Activated naive CD4-positive, alpha-beta T cell treated with anti-CD3 and anti-CD28 coated beads, Interleukin-2, amount 50 U/mL, for 16 hours (primary cell): ENCODE results near the gene DDX31.
"Not testable (repeated sequence)": the region's sequence is repeated elsewhere in the genome, so short reads cannot be mapped to it uniquely, and the experiment has no call there.

Experiments used
- DNase-seq: peaks from one replicate; pipeline ENCODE4 v3.0.0-alpha.2; 2020

The DDX31 gene

DNA sequence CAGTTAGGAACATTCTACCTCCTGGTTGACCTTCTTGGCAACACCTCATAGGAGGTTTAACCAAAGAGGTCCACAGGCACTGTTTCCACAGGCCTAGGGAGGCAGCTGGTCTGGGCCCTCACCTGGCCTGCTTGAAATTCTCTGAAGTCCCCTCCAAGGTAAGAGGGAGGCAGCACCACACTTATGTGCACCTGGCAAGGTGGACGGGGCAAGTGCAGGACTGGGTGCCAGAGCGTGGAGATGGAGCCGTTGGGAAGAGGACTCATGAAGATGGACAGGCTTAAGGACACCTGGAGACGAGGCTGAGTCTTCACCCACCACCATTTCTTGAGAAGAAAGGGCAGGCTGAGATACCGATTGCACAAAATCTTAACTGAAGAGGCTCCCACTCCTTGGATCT is 94.0 kb downstream of the DDX31 start:
- no peak for DNase-seq

DNA sequence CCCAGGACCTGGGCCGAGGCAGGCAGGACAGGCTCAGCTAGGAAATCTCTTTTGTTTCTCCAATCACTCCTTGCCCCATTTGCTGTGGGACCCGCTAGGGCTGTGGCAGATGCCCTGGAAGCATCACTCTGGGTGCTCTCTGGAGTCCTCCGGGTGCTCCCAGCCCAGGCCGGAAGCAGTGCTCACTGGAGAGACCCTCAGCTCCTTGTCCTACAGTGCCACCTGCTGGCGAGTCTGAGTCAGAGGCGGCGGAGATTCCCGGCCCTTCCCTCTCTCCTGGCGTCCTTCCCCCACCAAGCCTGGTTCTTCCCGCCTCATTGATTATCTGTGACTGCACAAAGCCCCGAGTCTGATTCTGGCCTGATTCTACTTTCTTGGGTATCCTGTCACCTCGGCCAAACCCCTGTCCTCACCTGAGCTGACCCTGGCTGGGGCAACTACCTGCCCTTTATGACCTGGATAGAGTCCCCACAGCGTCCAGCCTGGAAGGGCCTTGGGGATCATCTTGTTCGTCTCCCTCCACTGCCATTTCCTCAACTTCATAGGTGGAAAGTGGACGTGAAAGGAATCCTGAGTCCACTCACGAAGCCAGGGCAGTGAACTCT is 94.7 kb downstream of the DDX31 start:
- no peak for DNase-seq

DNA sequence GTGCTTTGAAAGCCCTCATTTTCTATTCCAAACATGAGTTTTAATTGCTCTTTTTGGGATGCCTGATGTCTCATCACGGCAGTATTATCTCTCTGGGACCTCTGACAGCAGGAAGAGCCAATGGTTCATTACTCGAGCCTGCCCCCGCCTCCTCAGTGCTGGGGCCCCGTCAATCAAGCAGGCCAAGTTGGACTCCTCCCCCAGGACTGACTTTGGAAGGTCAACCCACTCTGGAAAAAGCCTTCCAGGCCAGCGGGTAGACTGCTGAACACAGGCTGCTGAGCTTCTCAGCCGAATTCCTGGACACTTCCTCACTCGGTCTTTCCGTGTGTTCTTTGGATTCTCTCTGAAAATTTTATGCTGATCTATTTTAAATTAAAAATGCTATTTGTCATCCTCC is 96.9 kb downstream of the DDX31 start:
- DNase-seq, result no peak

DNA sequence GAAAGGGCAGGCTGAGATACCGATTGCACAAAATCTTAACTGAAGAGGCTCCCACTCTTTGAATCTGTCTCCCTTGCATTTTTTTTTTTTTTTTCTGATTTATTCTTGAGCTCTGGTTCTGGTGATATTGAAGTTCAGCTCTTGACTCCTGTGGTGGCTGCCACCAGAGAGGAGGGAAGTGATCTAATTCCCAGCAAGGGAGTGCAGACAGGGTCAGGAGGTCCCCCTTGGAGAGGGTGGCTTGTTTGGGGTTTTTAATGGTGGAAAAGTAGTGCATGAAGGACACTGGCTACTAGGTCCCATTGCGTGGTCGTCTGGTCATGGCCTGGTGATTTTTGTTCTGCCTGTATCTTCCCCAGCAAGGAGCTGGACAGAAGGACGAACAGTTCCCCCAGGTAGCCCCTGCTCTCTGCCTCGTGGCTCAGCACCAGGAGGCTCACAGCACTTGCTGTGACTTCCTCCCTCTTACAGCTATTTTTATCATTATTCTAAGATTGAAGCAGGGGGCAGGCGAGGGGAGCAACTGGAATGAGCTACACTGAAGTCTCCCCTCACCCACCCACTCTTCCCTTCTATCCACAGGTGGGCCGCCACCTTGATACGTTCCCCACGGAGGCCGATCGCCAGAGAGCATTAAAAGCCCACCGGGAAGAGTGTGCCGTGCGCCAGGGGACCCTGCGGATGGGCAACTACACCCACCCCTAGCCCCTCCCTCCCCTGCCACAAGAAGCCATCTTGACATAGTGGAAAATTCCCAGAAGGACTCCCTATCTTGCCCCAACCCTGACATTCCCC is 97.8 kb downstream of the DDX31 start:
- no peak for DNase-seq

DNA sequence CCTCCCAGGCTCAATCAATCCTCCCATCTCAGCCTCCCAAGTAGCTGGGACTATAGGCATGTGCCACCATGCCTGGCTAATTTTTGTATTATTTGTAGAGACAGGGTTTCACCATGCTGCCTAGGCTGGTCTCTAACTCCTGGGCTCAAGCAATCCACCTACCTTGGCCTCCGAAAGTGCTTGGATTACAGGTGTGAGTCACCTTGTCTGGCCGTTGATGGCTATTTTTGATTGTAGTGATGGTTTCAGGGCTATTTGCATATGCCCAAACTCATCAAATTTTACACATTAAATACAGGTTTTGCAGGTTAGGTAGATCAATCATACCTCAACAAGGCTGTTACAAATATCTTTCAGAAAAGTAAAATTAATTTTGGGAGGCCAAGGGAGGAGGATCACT is 101.0 kb downstream of the DDX31 start:
- not testable (repeated sequence) for DNase-seq

DNA sequence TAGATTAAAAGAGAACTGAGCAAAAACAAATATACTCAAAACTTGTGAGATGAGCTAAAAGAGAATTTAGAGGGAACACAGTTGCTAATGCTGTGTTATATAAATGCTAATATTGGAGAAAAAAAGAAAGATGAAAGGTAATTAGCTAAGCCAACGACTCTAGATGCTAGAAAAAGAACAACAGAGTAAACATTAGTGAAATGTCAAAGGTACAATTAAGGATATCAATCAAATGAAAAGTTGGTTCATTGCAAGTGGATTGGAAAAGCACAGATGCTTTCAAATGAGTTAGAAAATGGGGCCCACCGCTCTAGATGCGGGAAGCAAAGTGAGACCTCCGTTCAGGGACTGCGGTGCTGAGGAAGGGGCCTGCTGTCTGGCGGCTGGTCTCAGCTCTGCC is 105.3 kb downstream of the DDX31 start:
- no peak for DNase-seq

DNA sequence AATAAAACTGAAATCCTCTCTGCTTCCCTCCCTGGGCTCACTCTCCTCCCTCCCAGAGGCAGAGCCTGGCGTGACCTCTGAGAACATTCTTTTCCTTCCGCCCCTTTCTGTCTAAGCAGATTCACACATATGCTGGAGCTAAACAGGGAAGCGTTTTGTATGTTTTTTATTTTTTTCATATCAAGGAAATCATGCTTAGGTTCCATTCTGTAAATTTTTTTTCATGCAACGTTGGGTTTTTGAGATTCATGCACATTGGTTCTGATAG is 107.5 kb downstream of the DDX31 start:
- no peak for DNase-seq

DNA sequence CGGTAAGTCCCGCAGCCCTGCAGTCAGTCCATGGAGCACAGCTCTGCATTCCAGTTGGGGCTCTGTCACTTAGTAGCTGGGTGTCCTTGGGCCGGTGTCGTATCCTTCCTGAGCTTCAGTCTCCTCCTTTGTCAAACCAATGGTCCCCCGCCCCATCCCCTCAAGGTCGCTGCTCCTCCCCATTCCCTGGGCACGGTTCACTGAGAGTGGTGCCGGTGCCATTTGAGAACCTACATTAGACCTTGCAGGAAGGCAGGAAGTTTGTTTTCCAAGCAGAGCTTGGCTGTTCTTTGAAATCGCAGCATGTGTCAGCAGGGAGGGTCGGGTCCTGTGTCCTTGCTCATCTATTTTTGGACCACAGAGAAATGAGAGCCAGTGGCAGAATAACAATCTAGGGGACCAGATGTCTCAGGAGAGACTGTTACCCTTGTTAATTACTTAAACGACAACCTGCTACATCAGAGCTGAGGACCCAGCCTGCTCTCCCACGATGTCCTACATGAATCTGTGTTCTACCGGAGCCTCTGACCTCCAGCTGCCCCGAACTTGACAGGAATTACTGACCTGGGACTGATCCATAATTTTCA is 109.1 kb downstream of the DDX31 start:
- no peak for DNase-seq

DNA sequence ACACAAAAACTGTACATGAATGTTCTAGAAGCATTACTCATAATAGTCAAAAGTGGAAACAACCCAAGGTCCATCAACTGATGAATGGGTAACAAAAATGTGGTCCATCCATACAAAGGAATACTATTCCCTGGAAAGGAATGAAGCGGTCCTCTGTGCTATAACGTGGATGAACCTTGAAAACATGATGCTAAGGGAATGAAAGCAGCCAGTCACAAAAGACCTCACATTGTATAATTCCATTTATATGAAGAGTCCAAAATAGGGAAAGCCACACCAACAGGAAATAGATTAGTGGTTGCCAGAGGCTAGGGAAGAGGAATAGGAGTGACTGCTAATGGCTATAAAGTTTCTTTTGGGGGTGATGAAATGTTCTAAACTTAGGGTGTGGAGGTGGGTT is 110.1 kb downstream of the DDX31 start:
- no peak for DNase-seq

DNA sequence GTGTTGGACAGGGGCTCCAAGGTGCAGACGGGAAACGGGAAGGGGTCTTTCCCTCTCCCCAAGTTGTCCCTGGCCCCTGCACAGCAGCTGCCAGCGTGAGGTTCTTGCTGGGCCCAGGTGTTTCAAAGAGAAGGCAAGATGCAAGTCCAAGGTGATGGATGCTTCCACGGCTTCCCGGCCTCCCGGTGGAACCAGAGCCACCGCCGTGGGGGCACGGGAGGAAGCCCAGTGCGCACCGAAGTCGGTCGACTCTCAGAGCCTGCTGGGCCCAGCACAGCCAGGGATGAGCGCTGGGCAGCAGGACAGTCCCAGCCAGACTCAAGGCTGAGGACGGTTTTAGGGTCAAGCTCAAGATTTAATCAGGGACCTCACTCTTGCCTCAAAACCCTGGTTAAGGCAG is 112.6 kb downstream of the DDX31 start:
- no peak for DNase-seq

DNA sequence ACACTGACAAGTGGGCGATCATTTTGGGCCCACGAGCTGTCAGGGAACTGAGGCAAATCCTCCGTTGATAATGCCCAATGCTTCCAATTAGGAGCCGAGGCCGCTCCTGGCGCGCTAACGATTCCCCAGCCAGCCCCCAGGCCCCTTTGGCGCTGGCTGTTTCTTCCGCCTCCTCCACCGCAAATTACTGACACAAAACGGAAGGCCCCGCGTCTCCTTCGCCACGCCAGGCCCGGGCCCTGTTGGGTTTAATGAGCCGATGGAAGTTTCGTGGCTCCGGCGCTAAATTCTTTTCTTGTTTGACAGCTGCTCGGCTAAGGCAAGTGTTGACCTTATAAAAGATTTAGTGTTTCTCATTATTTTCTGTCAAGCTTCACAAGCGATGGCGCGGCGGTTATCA is 113.1 kb downstream of the DDX31 start:
- no peak for DNase-seq

DNA sequence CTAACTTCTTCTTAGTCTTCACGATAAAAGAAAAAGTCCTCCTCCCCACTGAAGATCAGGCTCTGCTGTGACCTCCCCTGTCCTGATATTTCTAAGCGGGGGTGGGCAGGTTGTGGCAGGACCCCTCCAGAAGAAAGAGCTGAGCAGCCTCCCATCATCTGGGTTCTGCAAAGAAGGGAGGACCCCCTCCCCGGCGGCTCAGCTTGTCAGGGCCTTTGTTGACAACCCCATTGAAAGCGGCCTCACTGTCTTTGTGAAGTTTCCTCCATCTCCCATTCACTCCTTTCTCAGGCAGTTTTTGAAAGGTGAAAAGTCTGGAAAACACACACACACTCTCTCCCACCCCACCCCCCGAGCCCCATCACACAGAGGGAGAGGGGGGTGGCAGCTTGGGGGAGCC is 113.5 kb downstream of the DDX31 start:
- DNase-seq, result no peak

DNA sequence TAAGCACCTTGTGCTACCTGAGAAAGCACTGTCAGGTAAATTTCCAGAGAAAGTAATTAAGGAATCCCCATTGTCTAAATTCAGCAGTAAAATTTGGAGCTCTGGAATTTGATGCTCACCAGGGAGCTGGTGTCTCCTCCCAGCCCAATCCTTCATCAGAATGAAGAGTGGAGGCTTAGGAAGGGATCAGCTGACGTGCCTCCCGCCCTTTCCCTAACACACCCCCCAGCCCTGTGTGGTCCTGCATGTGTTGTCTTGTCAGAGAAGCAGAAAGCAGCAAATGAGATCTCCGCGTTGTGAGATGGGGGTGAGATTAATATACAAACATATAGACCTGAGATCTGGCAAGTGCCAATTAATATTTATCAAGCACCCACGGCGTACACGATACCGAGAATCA is 114.3 kb downstream of the DDX31 start:
- DNase-seq, result no peak

DNA sequence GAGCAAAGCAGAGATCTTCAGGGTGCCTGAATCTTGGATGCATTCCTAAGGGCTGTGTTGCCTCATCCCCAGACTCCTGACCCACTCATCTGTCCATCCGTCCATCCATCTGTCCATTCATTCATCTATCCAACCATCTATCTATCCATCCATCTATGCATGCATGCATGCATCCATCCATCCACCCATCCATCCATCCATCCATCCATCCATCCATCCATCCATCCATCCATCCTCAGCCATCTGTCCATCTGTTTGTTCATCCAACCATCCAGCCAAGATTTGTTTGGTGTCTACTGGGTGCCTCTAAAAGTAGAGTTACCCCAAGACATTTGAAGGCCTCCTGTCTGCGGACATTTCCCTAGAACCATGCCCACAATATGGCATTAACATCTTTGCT is 115.0 kb downstream of the DDX31 start:
- no peak for DNase-seq

DNA sequence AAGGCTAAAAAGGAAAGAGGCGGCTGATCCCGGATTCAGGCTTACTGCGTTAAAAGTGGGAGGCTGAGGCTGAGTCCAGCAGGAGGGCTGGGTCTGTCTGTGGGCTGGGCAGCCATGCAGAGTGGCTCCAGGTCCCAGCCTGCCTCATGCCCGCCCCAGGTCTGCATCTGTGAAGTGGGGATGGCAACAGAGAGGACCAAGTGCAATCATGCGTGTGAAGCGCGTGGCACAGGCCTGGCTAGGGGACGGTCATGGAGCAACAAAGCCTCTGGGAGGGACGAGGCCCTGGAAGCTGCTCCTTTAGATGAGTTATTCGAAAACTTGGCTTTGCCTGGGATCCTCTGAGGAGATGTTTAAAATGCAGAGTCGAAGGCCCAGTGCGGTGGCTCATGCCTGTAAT is 117.7 kb downstream of the DDX31 start:
- DNase-seq, result no peak

DNA sequence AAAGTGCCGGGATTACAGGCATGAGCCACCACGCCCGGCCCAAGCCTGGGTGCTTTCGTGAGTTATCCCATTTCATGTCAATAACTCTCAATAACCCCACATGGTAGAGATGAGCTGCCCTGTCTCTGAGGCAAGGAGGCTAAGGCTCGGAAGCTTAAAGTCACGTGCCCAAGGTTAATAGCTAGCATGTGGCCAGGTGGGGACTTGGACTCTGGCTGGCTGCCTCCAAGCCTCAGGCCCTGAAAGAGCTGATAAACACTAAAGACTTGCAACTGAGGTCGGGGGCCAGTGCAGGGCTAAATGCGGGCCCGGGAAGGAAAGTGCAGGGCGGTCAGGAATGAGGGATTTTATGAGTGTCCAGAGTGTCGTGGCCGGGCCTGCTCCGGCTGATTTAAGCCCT is 118.2 kb downstream of the DDX31 start:
- no peak for DNase-seq

DNA sequence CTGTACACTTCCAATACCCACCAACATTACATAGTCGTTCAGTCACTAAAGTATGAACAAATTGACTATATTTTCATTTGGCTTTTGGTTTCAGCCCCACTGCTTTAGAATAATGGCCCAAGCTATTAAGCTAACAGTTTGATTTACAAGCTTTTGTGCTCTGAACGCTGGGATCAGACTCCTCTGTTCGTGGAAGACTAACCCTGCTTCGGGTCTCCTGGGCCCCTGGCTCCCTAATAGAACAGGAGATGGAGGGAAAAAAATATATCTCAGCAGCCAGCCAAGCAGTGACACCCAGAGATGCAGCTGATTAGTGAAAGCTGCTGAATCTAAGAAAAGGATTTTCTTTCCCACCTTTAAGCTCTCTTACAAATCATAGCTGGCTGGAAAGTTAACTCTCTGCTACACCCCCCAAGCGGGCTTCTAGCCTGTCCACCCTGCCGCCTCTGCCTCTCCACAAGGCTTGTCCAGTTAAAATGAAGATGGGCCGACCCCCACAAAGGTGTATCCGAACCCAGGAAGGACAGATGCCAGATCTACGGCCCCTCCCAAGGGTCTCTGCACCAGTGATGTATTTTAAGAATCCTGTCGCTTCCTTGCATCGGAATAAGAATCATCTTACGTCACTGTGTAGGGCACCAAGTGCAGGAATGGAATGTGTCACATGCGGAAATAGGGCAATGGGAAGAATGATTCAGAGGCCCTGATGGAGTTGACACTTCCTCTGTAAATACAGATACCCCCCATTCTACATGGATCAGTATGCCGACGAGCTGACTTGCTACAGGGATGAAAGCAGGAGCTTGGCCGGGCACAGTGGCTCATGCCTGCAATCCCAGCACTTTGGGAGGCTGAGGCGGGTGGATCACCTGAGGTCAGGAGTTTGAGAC is 120.8 kb downstream of the DDX31 start:
- DNase-seq, result no peak

DNA sequence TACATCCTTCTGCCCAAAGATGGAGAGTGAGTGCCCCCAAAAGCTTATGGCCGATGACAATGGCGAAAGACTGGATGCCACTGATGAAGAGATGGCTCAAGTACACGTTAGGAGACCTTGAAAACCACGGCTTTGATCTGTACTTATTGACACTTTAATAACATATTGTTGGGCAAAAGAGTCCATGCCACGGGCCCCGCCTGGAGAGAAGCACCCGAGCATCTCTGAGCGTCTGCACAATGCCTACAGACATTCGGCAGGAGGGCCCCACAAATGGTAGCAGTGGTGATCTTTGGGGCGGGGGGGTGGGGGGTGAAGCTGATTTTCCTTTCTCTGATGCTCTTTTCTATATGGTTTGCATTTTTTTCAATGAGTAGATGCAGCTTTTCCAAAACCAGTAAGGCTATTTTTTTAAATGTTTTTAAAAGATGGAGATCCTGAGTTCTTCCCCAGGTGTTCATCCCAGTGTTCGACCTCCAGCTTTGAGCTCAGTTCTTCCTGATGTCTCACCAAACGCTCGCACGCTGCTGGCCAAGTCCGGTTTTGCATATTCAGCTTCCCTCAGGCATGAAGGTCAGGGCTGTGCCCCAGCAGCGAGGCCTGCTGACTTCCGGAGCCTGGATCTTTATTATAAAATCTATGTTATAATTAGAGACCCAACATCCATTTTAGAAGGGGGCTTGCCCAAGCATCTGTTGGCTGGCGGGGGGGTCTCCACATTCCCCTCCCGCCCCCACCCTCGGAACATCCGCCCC is 121.6 kb downstream of the DDX31 start:
- no peak for DNase-seq

DNA sequence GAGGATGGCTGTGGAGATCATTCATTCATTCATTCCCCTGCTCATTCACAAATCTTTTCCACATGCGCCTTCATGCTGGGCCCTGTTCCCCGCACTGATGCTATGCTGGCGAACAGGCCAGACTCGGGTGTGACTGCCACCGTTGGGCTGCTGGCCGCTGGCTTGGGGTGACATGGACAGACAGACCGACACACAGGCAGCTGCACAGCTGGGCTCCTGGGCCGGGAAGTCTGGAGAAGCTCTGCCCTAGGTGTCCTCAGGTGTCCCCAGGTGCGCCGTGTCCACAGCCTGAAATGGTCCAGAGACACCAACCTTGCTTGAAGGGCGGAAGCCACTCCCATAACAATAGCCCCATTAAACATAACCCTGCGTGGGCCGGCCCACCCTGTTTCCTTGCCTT is 122.3 kb downstream of the DDX31 start:
- DNase-seq, result no peak

DNA sequence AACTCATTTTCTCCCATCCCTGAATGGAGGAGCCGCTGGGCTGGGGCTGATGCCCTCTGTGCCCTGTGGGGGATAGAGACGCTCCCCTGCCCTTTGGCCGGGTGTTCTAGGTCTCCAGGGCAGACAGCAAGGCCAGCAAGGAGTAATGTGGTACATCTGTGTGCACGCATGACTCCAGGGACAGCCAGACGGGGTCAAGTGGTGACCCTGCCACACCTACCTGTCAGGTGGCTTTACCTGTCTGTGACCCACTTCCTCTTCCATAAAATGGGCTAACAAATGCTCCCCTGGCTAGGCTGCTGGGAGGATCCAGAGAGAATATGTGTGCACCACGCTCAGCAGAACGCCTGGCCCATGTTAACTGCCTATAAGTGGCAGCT is 122.7 kb downstream of the DDX31 start:
- DNase-seq, result no peak

DNA sequence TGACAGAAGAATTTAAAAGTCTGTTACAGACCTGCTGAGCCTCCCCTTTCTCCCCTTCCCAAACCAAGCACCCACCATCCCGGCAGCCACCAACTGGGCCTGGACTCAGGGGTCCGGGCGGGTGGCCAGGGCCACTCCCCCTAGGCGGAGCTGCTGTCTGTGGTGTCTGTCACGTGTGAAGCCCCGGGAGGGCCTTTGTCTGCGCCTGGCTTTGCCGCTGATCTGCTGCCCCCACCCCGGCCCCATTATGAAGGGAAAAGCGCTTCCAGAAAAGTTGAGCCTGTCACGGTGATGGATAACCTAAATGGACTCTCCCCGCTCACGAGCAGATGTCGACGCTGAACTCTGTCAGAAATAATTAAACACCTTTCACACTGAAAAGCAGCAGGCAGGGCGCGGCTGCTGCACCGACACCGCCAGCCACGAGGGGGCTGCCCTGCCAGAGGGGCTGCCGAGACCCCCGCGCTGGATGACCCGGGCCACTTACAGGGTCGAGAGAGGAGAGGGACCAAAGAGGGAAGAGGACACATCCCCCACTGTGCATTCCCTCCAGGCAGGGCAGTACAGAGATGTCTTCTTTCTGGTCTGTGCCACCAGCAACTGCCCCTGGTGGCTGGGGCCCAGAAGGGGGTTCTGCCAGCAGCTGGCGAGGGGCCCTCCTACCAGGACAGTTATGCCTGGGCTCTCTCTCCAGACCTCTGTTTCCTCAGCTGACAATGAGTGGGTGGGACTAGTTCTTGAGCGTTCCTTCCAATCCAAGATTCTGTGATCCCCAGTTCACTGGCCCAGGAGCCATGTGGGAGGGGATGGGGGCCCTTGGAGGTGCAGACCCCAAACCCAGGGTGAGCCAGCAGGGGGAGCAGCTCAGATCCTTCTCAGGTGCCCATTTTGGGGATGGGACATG is 123.4 kb downstream of the DDX31 start:
- no peak for DNase-seq

DNA sequence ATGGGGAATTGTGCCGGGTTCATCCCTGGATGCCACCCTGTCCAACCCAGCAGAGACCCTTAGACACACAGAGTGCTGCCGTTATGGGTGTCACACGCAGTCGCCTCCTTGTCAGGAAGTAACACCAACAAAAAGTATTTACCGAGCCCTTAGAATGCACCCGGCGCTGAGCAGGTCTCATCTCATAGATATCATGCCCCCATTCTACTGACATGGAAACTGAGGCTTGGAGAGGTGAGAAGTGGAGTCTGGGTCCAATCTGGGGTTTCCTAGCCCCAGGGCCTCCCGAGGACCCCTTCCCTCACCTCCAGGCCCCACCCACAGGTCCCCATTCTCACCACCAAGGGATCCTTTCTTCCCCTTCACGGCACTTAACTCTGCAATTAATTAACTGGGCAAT is 124.2 kb downstream of the DDX31 start:
- DNase-seq, result no peak
